GM10266 (cell line): ENCODE results near the gene WFDC5.

Experiments
- DNase-seq: peaks from one replicate; pipeline ENCODE4 v3.0.0; 2012; ENCODE audit errors: extremely low spot score
- CTCF ChIP-seq: IDR thresholded peaks from 2 replicates; pipeline ENCODE4 v1.5.1; 2012; ENCODE audit warnings: mild to moderate bottlenecking, low read depth; ENCODE audit not compliant: control insufficient read depth, insufficient read depth; ENCODE audit errors: missing control alignments

WFDC5 gene

GRCh38 chr20:45128099-45128498 lies 13.1 kb upstream of the WFDC5 start:
- no peak for DNase-seq

GRCh38 chr20:45124365-45124764 lies 9.4 kb upstream of the WFDC5 start, which contains the start of gene WFDC12:
WFDC12 (minus strand) TSS chr20:45124465; CDS start chr20:45124447, 18 bp downstream.
- DNase-seq = no peak
- TF ChIP-seq CTCF = no peak

More at GRCh38 chr20:45128099-45128498, 13.1 kb upstream of the WFDC5 start:
- TF ChIP-seq CTCF = no peak

- no peak for TF ChIP-seq CTCF
- DNase-seq = no peak
Observed at GRCh38 chr20:45121388-45121787, 6.4 kb upstream of the WFDC5 start.

GRCh38 chr20:45119556-45120266 lies 4.7 kb upstream of the WFDC5 start:
- DNase-seq = no peak
- no peak for TF ChIP-seq CTCF

- DNase-seq = no peak
- no peak for TF ChIP-seq CTCF
Observed at GRCh38 chr20:45118028-45118427, 3.1 kb upstream of the WFDC5 start.

- DNase-seq = no peak
- no peak for TF ChIP-seq CTCF
Observed at GRCh38 chr20:45117581-45117980, 2.6 kb upstream of the WFDC5 start.

- no peak for DNase-seq
- TF ChIP-seq CTCF = no peak
Observed at GRCh38 chr20:45115829-45116228, 855 bp upstream of the WFDC5 start.
